Activated naive CD8-positive, alpha-beta T cell treated with anti-CD3 and anti-CD28 coated beads for 36 hours (primary cell): ENCODE measurements around the gene MC1R. TPM values are rescaled to one million over a fixed set of nuclear protein-coding genes. Genes with fewer than 3 reads are reported as not detected.
"Not testable (repeated sequence)": the region's sequence is repeated elsewhere in the genome, so short reads cannot be mapped to it uniquely, and the experiment has no call there.

Source experiments
- DNase-seq: peaks from one replicate; pipeline ENCODE4 v3.0.0; 2021
- H3K27ac Mint-ChIP-seq: one replicate; pipeline ENCODE4 v1.8.0; 2022; ENCODE audit warnings: mild to moderate bottlenecking, moderate library complexity, mixed read lengths
- H3K27me3 Mint-ChIP-seq: one replicate; pipeline ENCODE4 v1.8.0; 2022; ENCODE audit warnings: mild to moderate bottlenecking, mixed read lengths
- H3K36me3 Mint-ChIP-seq: one replicate; pipeline ENCODE4 v1.8.0; 2021; ENCODE audit warnings: mild to moderate bottlenecking, mixed read lengths
- H3K4me1 Mint-ChIP-seq: one replicate; pipeline ENCODE4 v1.8.0; 2021; ENCODE audit warnings: mixed read lengths
- H3K4me3 Mint-ChIP-seq: one replicate; pipeline ENCODE4 v1.8.0; 2022; ENCODE audit warnings: mild to moderate bottlenecking, moderate library complexity, mixed read lengths
- H3K9me3 Mint-ChIP-seq: one replicate; pipeline ENCODE4 v1.8.0; 2022; ENCODE audit warnings: mixed read lengths
- total RNA-seq, 2 experiments: library from RNA; stranded (reverse); gene quantifications; one replicate each; pipeline ENCODE4 v1.2.3, GENCODE V29; 2021

Gene MC1R
- total RNA-seq, 2 experiments from 2014 or later = 1.4 TPM

GRCh38 chr16:89953671-89954406 is 35.2 kb downstream of the MC1R start:
- Mint-ChIP-seq H3K27me3 (no peaks in the 10 kb centered on the region), H3K27ac (no peak overlapping the region), H3K4me3 (no peak overlapping the region), H3K36me3 (peaks cover 6% of the 10 kb centered on the region), H3K4me1 (peaks cover 2% of the 10 kb centered on the region), H3K9me3 (no peaks in the 10 kb centered on the region)
- DNase-seq = no peak

- H3K4me3 Mint-ChIP-seq = no peak overlapping the region
- H3K9me3 Mint-ChIP-seq = no peaks in the 10 kb centered on the region
- no peak for DNase-seq
- no peaks in the 10 kb centered on the region for H3K27me3 Mint-ChIP-seq
- peaks cover 11% of the 10 kb centered on the region for H3K36me3 Mint-ChIP-seq
- peaks cover 2% of the 10 kb centered on the region for H3K4me1 Mint-ChIP-seq
- no peak overlapping the region for H3K27ac Mint-ChIP-seq
These were observed 35.8 kb downstream of the MC1R start for GRCh38 chr16:89954462-89954861.

- peaks cover 12% of the 10 kb centered on the region for H3K36me3 Mint-ChIP-seq
- no peak overlapping the region for H3K27ac Mint-ChIP-seq
- H3K4me1 Mint-ChIP-seq = peaks cover under 1% of the 10 kb centered on the region
- H3K27me3 Mint-ChIP-seq = no peaks in the 10 kb centered on the region
- no peaks in the 10 kb centered on the region for H3K9me3 Mint-ChIP-seq
- no peak overlapping the region for H3K4me3 Mint-ChIP-seq
- DNase-seq = no peak
These were observed 36.5 kb downstream of the MC1R start for GRCh38 chr16:89955001-89955685.

- Mint-ChIP-seq H3K9me3 (no peaks in the 10 kb centered on the region), H3K27me3 (no peaks in the 10 kb centered on the region)
These were observed 38.0 kb downstream of the MC1R start for GRCh38 chr16:89956505-89957215.

GRCh38 chr16:89957216-89957785 is 38.6 kb downstream of the MC1R start:
- no peak overlapping the region for H3K27ac Mint-ChIP-seq
- H3K9me3 Mint-ChIP-seq = no peaks in the 10 kb centered on the region
- no peak overlapping the region for H3K4me3 Mint-ChIP-seq
- no peaks in the 10 kb centered on the region for H3K27me3 Mint-ChIP-seq
- peaks cover 12% of the 10 kb centered on the region for H3K36me3 Mint-ChIP-seq
- H3K4me1 Mint-ChIP-seq = no peaks in the 10 kb centered on the region
- DNase-seq = no peak

More at GRCh38 chr16:89956505-89957215, 38.0 kb downstream of the MC1R start:
- Mint-ChIP-seq H3K4me1 (no peaks in the 10 kb centered on the region), H3K27ac (no peak overlapping the region), H3K4me3 (no peak overlapping the region), H3K36me3 (peaks cover 12% of the 10 kb centered on the region)
- no peak for DNase-seq

DNA sequence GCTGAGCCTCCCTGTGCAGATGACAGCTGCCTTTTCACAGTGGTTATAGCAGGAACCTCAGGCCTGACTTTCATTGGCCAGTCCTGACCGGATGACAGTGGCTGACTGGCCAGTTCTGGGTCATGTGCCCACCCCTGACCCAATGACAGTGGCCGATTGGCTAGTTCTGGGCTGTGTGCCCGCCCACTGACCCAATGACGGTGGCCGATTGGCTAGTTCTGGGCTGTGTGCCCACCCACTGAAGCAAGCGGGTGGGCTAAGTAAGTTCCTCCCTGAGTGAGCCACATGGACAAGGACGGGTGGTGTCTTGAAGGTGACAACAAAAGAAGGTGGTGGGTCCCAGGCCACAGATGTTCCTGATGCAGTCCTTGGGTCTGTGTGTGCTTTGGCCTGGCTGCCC is 39.4 kb downstream of the MC1R start:
- H3K27ac Mint-ChIP-seq = no peak overlapping the region
- H3K9me3 Mint-ChIP-seq = no peaks in the 10 kb centered on the region
- peak; percentile 26 for DNase-seq
- H3K27me3 Mint-ChIP-seq = no peaks in the 10 kb centered on the region
- H3K4me1 Mint-ChIP-seq = no peaks in the 10 kb centered on the region
- H3K36me3 Mint-ChIP-seq = peaks cover 12% of the 10 kb centered on the region
- H3K4me3 Mint-ChIP-seq = no peak overlapping the region

DNA sequence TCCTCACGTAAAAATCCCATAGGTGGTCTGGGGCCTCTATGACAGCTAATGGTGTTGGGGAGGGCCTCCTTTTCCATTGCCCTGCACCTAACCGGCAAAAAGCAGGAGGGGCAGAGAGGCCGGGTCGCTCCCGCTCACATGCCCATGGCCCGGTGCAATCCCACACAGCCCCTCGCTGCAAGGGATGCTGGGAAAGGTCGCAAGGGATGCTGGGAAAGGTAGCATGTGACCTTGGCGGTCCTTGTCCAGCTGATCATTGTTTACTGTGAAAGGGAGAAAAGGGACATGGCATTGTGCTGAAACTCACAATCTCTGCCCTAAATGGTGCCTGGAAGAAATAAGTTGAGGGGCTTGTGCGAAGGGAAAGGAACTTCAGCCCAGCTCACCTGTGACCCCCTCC is 39.9 kb downstream of the MC1R start:
- H3K4me3 Mint-ChIP-seq = no peak overlapping the region
- H3K4me1 Mint-ChIP-seq = no peaks in the 10 kb centered on the region
- no peaks in the 10 kb centered on the region for H3K27me3 Mint-ChIP-seq
- no peak for DNase-seq
- no peak overlapping the region for H3K27ac Mint-ChIP-seq
- peaks cover 12% of the 10 kb centered on the region for H3K36me3 Mint-ChIP-seq
- no peaks in the 10 kb centered on the region for H3K9me3 Mint-ChIP-seq

DNA sequence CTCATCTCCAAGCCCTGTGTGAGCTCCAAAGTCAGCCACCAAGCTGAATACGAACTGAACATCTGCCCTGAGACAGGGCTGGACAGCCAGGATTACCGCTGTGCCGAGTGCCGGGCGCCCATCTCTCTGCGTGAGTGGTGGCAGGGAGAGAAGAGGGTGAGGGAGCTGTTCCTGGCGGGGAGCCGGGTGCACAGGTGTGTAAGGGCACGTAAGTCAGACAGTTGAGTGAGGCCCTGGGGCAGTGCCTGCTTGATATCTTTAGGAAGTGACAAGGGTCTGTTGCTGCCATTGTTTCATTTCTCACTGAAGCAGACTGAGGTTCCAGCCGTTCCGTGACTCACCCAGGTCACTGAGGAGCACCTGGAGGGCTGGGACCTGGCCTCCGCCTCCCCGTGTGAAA is 42.3 kb downstream of the MC1R start:
- Mint-ChIP-seq H3K4me3 (no peak overlapping the region), H3K4me1 (no peaks in the 10 kb centered on the region), H3K27ac (no peak overlapping the region), H3K9me3 (no peaks in the 10 kb centered on the region), H3K36me3 (peaks cover 12% of the 10 kb centered on the region), H3K27me3 (no peaks in the 10 kb centered on the region)
- DNase-seq = no peak

DNA sequence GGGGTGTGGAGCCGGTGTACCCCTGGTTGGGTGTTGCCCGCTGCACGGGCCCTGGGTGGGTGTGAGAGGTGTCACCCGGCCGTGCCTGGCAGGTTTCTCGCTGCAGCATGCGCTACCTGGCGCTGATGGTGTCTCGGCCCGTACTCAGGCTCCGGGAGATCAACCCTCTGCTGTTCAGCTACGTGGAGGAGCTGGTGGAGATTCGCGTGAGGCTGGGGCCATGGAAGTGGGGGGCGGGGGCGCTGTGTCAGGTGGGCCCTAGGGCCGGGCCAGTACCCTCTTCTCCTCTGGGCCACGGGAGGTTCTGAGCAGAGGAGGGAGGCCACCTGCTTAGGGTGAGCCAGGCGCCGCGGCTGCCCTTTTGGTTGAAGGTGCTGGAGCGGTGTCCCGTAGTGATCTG is 43.3 kb downstream of the MC1R start:
- no peaks in the 10 kb centered on the region for H3K27me3 Mint-ChIP-seq
- H3K4me3 Mint-ChIP-seq = no peak overlapping the region
- H3K27ac Mint-ChIP-seq = no peak overlapping the region
- no peak for DNase-seq
- H3K36me3 Mint-ChIP-seq = peaks cover 12% of the 10 kb centered on the region
- H3K9me3 Mint-ChIP-seq = no peaks in the 10 kb centered on the region
- H3K4me1 Mint-ChIP-seq = no peaks in the 10 kb centered on the region

GRCh38 chr16:89962754-89963498 is 44.3 kb downstream of the MC1R start:
- no peaks in the 10 kb centered on the region for H3K4me1 Mint-ChIP-seq
- no peak for DNase-seq
- no peaks in the 10 kb centered on the region for H3K27me3 Mint-ChIP-seq
- H3K9me3 Mint-ChIP-seq = no peaks in the 10 kb centered on the region
- H3K27ac Mint-ChIP-seq = no peak overlapping the region
- H3K4me3 Mint-ChIP-seq = no peak overlapping the region
- H3K36me3 Mint-ChIP-seq = peaks cover 12% of the 10 kb centered on the region

DNA sequence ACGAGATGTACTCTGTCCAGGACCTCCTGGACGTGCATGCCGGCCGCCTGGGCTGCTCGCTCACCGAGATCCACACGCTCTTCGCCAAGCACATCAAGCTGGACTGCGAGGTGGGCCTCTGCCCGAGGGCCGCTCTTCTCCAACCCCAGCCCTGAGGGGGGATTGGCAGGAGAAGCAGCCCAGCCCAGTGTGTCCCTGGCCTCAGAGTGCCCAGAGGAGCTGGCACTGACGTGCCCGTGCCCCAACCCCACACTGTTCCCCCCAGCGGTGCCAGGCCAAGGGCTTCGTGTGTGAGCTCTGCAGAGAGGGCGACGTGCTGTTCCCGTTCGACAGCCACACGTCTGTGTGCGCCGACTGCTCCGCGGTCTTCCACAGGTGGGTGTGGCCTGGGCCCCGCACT is 45.5 kb downstream of the MC1R start:
- DNase-seq = no peak
- no peaks in the 10 kb centered on the region for H3K9me3 Mint-ChIP-seq
- no peaks in the 10 kb centered on the region for H3K4me1 Mint-ChIP-seq
- peaks cover 5% of the 10 kb centered on the region for H3K36me3 Mint-ChIP-seq
- H3K27me3 Mint-ChIP-seq = no peaks in the 10 kb centered on the region
- no peak overlapping the region for H3K27ac Mint-ChIP-seq
- no peak overlapping the region for H3K4me3 Mint-ChIP-seq

DNA sequence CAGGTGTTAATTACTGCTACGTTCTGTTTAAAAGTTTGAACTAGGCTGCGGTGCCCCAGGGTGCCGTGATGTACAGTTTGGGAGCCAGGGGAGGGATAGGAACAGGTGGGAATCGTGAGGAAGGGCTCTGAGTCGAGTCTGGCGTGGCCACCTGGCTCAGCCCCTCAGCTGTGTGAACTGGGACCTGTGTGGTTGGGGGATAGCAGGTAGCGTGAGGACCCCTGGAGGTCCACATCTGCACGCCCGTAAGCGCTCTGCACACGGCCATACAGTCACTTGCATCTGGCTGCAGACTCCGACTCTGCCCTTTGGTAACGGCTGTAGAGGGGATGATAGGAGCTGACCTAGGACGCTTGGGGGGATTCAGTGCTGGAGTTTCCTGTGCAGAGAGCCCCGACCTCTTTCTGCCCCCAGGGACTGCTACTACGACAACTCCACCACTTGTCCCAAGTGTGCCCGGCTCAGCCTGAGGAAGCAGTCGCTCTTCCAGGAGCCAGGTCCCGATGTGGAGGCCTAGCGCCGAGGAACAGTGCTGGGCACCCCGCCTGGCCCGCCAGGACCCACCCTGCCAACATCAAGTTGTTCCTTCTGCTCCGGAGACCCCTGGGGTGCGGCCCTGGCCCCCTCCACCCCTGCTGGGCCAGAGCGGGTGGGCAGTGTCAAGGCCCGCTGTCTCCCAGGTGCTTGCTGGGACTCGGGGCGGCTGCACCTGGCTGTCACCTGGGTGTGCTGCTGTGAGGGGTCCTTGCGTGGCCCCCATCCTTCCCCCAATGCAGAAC is 47.0 kb downstream of the MC1R start:
- Mint-ChIP-seq H3K9me3 (peaks cover 2% of the 10 kb centered on the region), H3K27ac (no peak overlapping the region), H3K4me1 (peaks cover 6% of the 10 kb centered on the region), H3K4me3 (no peak overlapping the region), H3K36me3 (peaks cover 8% of the 10 kb centered on the region), H3K27me3 (no peaks in the 10 kb centered on the region)
- no peak for DNase-seq

GRCh38 chr16:89966756-89967155 is 48.1 kb downstream of the MC1R start:
- no peak overlapping the region for H3K4me3 Mint-ChIP-seq
- no peak for DNase-seq
- H3K4me1 Mint-ChIP-seq = peaks cover 15% of the 10 kb centered on the region
- peaks cover 6% of the 10 kb centered on the region for H3K9me3 Mint-ChIP-seq
- no peak overlapping the region for H3K27ac Mint-ChIP-seq
- peaks cover 14% of the 10 kb centered on the region for H3K36me3 Mint-ChIP-seq
- no peaks in the 10 kb centered on the region for H3K27me3 Mint-ChIP-seq

GRCh38 chr16:89967436-89967835 is 48.8 kb downstream of the MC1R start:
- H3K27ac Mint-ChIP-seq, H3K9me3 Mint-ChIP-seq, H3K4me3 Mint-ChIP-seq, DNase-seq, H3K27me3 Mint-ChIP-seq: not testable (repeated sequence)
- H3K36me3 Mint-ChIP-seq = peaks cover 15% of the 10 kb centered on the region
- H3K4me1 Mint-ChIP-seq = peaks cover 16% of the 10 kb centered on the region
